Neural progenitor cell (in vitro differentiated cells): ENCODE results near the gene CAPN11. TPM values are rescaled to one million over a fixed set of nuclear protein-coding genes. Genes with fewer than 3 reads are reported as not detected.

Source experiments
- DNase-seq: peaks from one replicate; pipeline ENCODE4 v3.0.0-alpha.2; 2016; ENCODE audit warnings: low spot score
- H2AFZ ChIP-seq: fragments of 200-600 bp; sonication (generic); replicated peaks from 2 replicates; pipeline ENCODE4 v1.6.1; 2016; ENCODE audit warnings: antibody characterized with exemption
- H3F3A ChIP-seq: fragments of 200-600 bp; sonication (generic); 2 replicates; pipeline ENCODE4 v1.6.1; 2016; ENCODE audit warnings: antibody characterized with exemption, low read depth
- H3K27ac ChIP-seq: fragments of 200-600 bp; sonication (generic); 2 replicates; pipeline ENCODE4 v1.5.1; 2016; ENCODE audit warnings: mild to moderate bottlenecking
- H3K27me3 ChIP-seq: fragments of 200-600 bp; sonication (generic); 2 replicates; pipeline ENCODE4 v1.6.1; 2016; ENCODE audit warnings: mild to moderate bottlenecking, moderate library complexity
- H3K36me3 ChIP-seq: fragments of 200-600 bp; sonication (generic); 2 replicates; pipeline ENCODE4 v1.5.1; 2016
- H3K4me1 ChIP-seq: fragments of 200-600 bp; sonication (generic); 2 replicates; pipeline ENCODE4 v1.6.1; 2016; ENCODE audit warnings: mixed run types
- H3K4me2 ChIP-seq: fragments of 200-600 bp; sonication (generic); 2 replicates; pipeline ENCODE4 v1.6.1; 2016
- H3K4me3 ChIP-seq: fragments of 200-600 bp; sonication (generic); 2 replicates; pipeline ENCODE4 v1.5.1; 2016
- H3K79me2 ChIP-seq: fragments of 200-600 bp; sonication (generic); 2 replicates; pipeline ENCODE4 v1.6.1; 2016; ENCODE audit warnings: low read depth
- H3K9ac ChIP-seq: fragments of 200-600 bp; sonication (generic); 2 replicates; pipeline ENCODE4 v1.6.1; 2016
- H3K9me3 ChIP-seq: fragments of 200-600 bp; sonication (generic); 2 replicates; pipeline ENCODE4 v1.5.1; 2016; ENCODE audit warnings: low read depth
- H4K20me1 ChIP-seq: fragments of 200-600 bp; sonication (generic); 2 replicates; pipeline ENCODE4 v1.6.1; 2016; ENCODE audit warnings: low read depth
- H3K27ac Mint-ChIP-seq: 3 replicates; pipeline ENCODE4 v1.8.0; 2021; ENCODE audit warnings: mixed read lengths
- H3K27me3 Mint-ChIP-seq: 2 replicates; pipeline ENCODE4 v1.8.0; 2022; ENCODE audit warnings: low read depth, mild to moderate bottlenecking, inconsistent platforms, moderate library complexity, mixed read lengths; ENCODE audit not compliant: insufficient read depth
- H3K36me3 Mint-ChIP-seq: 3 replicates; pipeline ENCODE4 v1.8.0; 2021; ENCODE audit warnings: mixed read lengths
- H3K4me1 Mint-ChIP-seq: 3 replicates; pipeline ENCODE4 v1.8.0; 2021; ENCODE audit warnings: mixed read lengths
- H3K4me3 Mint-ChIP-seq: 3 replicates; pipeline ENCODE4 v1.8.0; 2021; ENCODE audit warnings: mild to moderate bottlenecking, moderate library complexity, mixed read lengths
- H3K9me3 Mint-ChIP-seq: 3 replicates; pipeline ENCODE4 v1.8.0; 2020; ENCODE audit warnings: mixed read lengths
- EZH2 ChIP-seq: fragments of 200-600 bp; sonication (generic); IDR thresholded peaks from 2 replicates; pipeline ENCODE4 v1.6.1; 2017; ENCODE audit warnings: antibody characterized with exemption, mild to moderate bottlenecking, moderate library complexity
- EZH2phosphoT487 ChIP-seq: fragments of 200-600 bp; sonication (generic); IDR thresholded peaks from 2 replicates; pipeline ENCODE4 v1.6.1; 2017; ENCODE audit warnings: antibody characterized with exemption
- total RNA-seq: library from RNA; depleted of rRNA; stranded (reverse); fragments of >200 nt; gene quantifications from 2 replicates; pipeline ENCODE4 v1.2.3, GENCODE V29; 2015; ENCODE audit warnings: low replicate concordance
- TF ChIP-seq, protein P1 (sequence below): fragments of 200-600 bp; sonication (generic); IDR thresholded peaks from 2 replicates; pipeline ENCODE4 v1.5.1; 2017; ENCODE audit warnings: antibody characterized with exemption, mild to moderate bottlenecking

CAPN11 gene
- total RNA-seq, 1 donor from 2014 or later = 0.49 TPM

- no peaks in the 10 kb centered on the region for H3F3A ChIP-seq
- no peaks in the 10 kb centered on the region for H3K27me3 ChIP-seq
- Mint-ChIP-seq H3K36me3 (peaks cover 26% of the 10 kb centered on the region), H3K9me3 (no peaks in the 10 kb centered on the region), H3K4me1 (no peaks in the 10 kb centered on the region), H3K4me3 (no peak overlapping the region), H3K27me3 (peaks cover 3% of the 10 kb centered on the region), H3K27ac (no peak overlapping the region)
- no peaks in the 10 kb centered on the region for H3K36me3 ChIP-seq
- H3K4me3 ChIP-seq = no peak overlapping the region
- H2AFZ ChIP-seq = no peak overlapping the region
- no peaks in the 10 kb centered on the region for H3K9me3 ChIP-seq
- no peak overlapping the region for H3K27ac ChIP-seq
- H3K79me2 ChIP-seq = no peaks in the 10 kb centered on the region
- no peak overlapping the region for H3K4me2 ChIP-seq
- DNase-seq = no peak
- no peaks in the 10 kb centered on the region for H4K20me1 ChIP-seq
- no peak for TF ChIP-seq EZH2
- TF ChIP-seq, protein P1, sequence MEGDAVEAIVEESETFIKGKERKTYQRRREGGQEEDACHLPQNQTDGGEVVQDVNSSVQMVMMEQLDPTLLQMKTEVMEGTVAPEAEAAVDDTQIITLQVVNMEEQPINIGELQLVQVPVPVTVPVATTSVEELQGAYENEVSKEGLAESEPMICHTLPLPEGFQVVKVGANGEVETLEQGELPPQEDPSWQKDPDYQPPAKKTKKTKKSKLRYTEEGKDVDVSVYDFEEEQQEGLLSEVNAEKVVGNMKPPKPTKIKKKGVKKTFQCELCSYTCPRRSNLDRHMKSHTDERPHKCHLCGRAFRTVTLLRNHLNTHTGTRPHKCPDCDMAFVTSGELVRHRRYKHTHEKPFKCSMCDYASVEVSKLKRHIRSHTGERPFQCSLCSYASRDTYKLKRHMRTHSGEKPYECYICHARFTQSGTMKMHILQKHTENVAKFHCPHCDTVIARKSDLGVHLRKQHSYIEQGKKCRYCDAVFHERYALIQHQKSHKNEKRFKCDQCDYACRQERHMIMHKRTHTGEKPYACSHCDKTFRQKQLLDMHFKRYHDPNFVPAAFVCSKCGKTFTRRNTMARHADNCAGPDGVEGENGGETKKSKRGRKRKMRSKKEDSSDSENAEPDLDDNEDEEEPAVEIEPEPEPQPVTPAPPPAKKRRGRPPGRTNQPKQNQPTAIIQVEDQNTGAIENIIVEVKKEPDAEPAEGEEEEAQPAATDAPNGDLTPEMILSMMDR = no peak
- no peak for TF ChIP-seq EZH2phosphoT487
- no peak overlapping the region for H3K9ac ChIP-seq
- H3K4me1 ChIP-seq = no peaks in the 10 kb centered on the region
Observed at GRCh38 chr6:44148306-44148705, 10.3 kb upstream of the CAPN11 start.

GRCh38 chr6:44149369-44150012, 9.1 kb upstream of the CAPN11 start:
- no peak for TF ChIP-seq EZH2
- TF ChIP-seq EZH2phosphoT487 = no peak
- TF ChIP-seq, protein P1 = no peak
- no peaks in the 10 kb centered on the region for H3K4me1 ChIP-seq
- H3K27me3 ChIP-seq = no peaks in the 10 kb centered on the region
- no peak overlapping the region for H3K9ac ChIP-seq
- H3K27me3 Mint-ChIP-seq = peaks cover 3% of the 10 kb centered on the region
- no peak for DNase-seq
- H3K4me3 Mint-ChIP-seq = no peak overlapping the region
- H3K4me2 ChIP-seq = no peak overlapping the region
- H3K36me3 Mint-ChIP-seq = peaks cover 24% of the 10 kb centered on the region
- no peaks in the 10 kb centered on the region for H3K79me2 ChIP-seq
- no peaks in the 10 kb centered on the region for H3K36me3 ChIP-seq
- H3K4me3 ChIP-seq = no peak overlapping the region
- H3K27ac Mint-ChIP-seq = no peak overlapping the region
- H3F3A ChIP-seq = no peaks in the 10 kb centered on the region
- no peaks in the 10 kb centered on the region for H3K4me1 Mint-ChIP-seq
- H3K9me3 Mint-ChIP-seq = no peaks in the 10 kb centered on the region
- H3K9me3 ChIP-seq = no peaks in the 10 kb centered on the region
- H3K27ac ChIP-seq = no peak overlapping the region
- no peak overlapping the region for H2AFZ ChIP-seq
- no peaks in the 10 kb centered on the region for H4K20me1 ChIP-seq

- Mint-ChIP-seq H3K36me3 (peaks cover 24% of the 10 kb centered on the region), H3K4me3 (no peak overlapping the region), H3K27ac (peak overlapping the region; percentile 48), H3K9me3 (no peaks in the 10 kb centered on the region), H3K4me1 (no peaks in the 10 kb centered on the region), H3K27me3 (peaks cover 5% of the 10 kb centered on the region)
- no peaks in the 10 kb centered on the region for H3K27me3 ChIP-seq
- H3K9ac ChIP-seq = no peak overlapping the region
- no peak for TF ChIP-seq EZH2phosphoT487
- H4K20me1 ChIP-seq = no peaks in the 10 kb centered on the region
- no peaks in the 10 kb centered on the region for H3K36me3 ChIP-seq
- no peaks in the 10 kb centered on the region for H3F3A ChIP-seq
- no peak overlapping the region for H2AFZ ChIP-seq
- no peak overlapping the region for H3K27ac ChIP-seq
- no peak overlapping the region for H3K4me2 ChIP-seq
- H3K79me2 ChIP-seq = no peaks in the 10 kb centered on the region
- no peaks in the 10 kb centered on the region for H3K9me3 ChIP-seq
- no peak for DNase-seq
- no peaks in the 10 kb centered on the region for H3K4me1 ChIP-seq
- no peak overlapping the region for H3K4me3 ChIP-seq
Observed at GRCh38 chr6:44150317-44150917, 8.2 kb upstream of the CAPN11 start.
